Subcutaneous adipose tissue (tissue), 4 donors: Measurements from ENCODE around the gene ZCCHC10. TPM values are rescaled to one million over a fixed set of nuclear protein-coding genes. Genes with fewer than 3 reads are reported as not detected.

ENCODE experiments used
- small RNA-seq: library from RNA; depleted of rRNA; stranded (forward); fragments of <200 nt; gene quantifications from one replicate; pipeline ENCODE3, GENCODE V24; 2016
- total RNA-seq, 4 donors: library from RNA; depleted of rRNA; stranded (reverse); fragments of >200 nt; gene quantifications; one replicate each; pipeline ENCODE4 v1.1.0, GENCODE V29; 2016
- TF ChIP-seq, protein P1 (sequence below): fragments of 450-650 bp; IDR thresholded peaks from one replicate; pipeline ENCODE4 v1.5.1; 2016; ENCODE audit warnings: low read depth, mild to moderate bottlenecking, control low read depth, antibody characterized with exemption, moderate library complexity

Gene ZCCHC10
- total RNA-seq, 4 donors from 2014 or later = 9.5 to 22.2 (median 14.8) TPM

DNA sequence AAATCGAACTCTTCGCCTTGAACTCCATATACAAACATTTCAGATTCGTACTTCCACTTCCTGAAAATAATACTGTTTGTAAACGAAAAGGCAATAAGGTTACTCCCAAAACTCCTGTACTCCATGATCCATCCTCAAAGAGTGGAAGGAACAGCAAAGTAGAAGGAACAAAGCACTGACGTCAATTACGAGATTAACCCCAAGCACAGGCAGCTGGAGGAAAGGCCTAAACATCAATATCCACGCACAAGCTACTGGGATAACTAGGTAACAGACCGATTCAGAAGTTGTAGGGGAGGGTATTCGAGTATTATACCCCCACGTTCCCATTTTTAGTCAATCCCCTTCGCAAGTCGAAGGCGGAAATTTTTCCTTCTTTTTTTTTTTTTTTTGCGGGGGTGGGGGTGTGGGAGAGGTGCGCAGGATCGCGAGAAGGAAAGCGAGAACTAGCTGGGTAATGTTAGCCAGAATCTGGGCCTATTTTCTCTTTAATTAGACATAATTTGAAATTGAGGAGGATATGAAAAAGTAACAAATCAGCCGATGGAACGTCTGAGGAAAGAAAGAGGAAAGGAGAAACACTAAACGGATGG is 63.8 kb downstream of the ZCCHC10 start:
- TF ChIP-seq, protein P1, sequence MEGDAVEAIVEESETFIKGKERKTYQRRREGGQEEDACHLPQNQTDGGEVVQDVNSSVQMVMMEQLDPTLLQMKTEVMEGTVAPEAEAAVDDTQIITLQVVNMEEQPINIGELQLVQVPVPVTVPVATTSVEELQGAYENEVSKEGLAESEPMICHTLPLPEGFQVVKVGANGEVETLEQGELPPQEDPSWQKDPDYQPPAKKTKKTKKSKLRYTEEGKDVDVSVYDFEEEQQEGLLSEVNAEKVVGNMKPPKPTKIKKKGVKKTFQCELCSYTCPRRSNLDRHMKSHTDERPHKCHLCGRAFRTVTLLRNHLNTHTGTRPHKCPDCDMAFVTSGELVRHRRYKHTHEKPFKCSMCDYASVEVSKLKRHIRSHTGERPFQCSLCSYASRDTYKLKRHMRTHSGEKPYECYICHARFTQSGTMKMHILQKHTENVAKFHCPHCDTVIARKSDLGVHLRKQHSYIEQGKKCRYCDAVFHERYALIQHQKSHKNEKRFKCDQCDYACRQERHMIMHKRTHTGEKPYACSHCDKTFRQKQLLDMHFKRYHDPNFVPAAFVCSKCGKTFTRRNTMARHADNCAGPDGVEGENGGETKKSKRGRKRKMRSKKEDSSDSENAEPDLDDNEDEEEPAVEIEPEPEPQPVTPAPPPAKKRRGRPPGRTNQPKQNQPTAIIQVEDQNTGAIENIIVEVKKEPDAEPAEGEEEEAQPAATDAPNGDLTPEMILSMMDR = no peak

DNA sequence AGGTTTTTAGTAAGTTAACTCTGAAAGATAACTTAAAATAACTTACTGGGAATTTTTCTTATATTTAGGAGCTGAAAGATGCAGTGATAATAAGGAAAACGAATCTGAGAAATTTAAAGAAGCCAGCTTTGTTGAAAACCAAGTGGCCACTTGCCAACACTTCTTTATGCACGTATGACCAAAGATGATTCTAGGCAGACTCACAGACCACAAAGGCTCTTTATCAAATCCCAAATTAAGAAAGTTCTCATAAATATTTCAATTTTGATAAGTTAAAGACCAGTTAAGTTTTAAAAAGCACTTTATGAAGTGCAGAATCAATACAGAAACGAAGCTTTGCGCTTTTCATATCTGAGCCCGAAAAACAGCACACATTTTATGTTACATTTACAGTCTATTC is 64.5 kb downstream of the ZCCHC10 start:
- TF ChIP-seq, protein P1 = no peak

DNA sequence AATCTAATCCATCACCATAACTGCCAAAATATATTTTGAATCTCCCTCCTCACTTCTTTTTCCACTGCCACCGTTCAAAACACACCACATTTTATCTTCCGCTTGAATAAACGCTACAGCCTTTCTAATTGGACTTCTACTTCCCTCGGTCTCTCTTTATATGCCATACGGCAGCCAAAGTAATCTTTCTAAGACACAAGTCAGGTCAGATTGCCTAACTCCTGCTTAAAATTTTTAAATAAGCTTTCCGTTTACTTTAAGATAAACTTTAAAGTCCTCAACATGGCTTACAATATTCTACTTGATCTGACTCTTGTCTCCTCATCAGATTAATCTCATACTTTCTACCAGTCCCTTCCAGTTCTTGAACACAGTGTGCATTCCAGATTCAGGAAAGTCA is 72.6 kb downstream of the ZCCHC10 start:
- TF ChIP-seq, protein P1 = no peak

DNA sequence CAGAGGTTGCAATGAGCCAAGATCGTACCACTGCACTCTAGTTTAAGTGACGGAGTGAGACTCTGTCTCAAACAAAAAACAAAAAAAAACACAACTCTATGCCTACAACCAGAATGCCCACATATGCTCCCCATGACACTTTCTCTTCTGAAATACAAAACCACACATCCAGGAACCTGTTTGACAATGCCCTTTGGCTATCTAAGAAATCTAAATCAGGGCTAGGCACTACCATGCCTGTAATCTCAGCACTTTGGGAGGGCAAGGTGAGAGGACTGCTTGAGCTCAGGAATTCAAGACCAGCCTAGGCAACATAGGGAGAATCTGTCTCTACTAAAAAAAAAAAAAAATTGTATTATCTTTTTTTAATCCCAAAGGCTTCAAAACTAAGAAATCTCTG is 73.5 kb downstream of the ZCCHC10 start:
- TF ChIP-seq, protein P1 = no peak

DNA sequence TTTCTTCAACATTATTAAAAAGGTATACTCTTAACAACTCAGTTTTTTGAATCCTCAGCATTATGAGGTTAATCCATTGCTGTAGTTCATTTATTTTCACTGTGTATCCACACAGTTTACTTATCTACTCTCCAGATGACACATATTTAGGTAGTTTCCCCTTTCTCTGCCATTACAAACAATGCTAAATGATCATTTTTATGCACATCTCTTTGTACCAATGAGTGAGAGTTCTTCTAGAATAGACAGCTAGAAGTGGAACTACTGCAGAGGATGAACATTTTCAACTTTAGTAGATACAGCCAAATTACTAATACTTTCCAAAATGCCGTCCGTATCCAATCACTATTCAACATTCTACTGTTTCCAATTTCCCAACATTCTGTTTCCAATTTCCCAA is 74.5 kb downstream of the ZCCHC10 start:
- TF ChIP-seq, protein P1 = no peak

DNA sequence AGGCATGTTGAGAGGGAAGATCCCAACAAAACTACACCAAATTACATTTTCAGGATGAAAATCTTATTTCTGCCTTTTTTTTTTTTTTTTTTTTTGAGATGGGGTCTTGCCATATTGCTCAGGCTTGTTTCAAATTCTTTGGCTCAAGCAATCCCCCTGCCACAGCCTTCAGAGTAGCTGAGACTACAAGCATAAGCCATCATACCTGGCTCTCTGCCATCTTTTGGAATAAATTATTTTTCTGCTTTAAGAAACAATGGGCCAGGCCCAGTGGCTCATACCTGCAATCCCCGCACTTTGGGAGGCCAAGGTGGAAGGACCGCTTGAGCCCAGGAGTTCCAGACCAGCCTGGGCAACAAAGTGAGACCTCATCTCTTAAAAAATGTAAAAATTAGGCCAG is 77.2 kb downstream of the ZCCHC10 start:
- TF ChIP-seq, protein P1 = no peak

DNA sequence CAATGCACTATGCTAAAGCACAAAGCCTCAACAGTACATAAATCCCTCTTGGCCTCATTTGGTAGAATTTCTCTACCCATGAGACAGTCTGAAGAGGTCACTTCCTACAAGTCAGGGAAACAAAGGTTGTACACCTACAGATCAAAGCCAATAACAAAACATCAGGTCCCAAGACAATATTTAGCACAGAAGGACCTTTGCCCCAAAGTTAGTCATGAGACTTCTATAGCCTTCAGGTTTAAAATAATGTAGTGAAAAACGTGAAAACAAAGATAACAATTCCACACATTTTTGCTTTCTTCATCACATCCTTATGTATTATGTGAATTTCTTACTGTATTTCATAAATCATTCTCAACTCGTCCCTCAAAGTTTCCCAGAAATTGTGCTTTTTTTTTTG is 78.7 kb downstream of the ZCCHC10 start:
- TF ChIP-seq, protein P1 = no peak

Small RNA genes within 50 kb of the gene (small RNA-seq; reads per million reads assigned to genes)
- gene AC113410.1 (not detected), gene AC113410.3 (not detected), gene ATP6V0E1P1 (not detected), gene RF00019 (0.49 reads per million)

Other genes with a start within 250 kb of the ZCCHC10 start
- gene SEPTIN8, start 249.3 kb downstream of the ZCCHC10 start, total RNA-seq = 10 to 100 TPM; 19.9 to 30.8 (median 22.4) TPM
- gene SOWAHA, start 213.2 kb downstream of the ZCCHC10 start, total RNA-seq = under 1 TPM; 0.16 to 0.75 (median 0.37) TPM
- 1 to 10 TPM in 3 of 4 donors, under 1 TPM in 1; 0.49 to 8.3 (median 3.4) TPM for gene SHROOM1, start 195.9 kb downstream of the ZCCHC10 start, total RNA-seq
- under 1 TPM in 3 of 4 donors, not detected in 1; 0.22 to 0.75 (median 0.51) TPM for gene GDF9, start 160.1 kb downstream of the ZCCHC10 start, total RNA-seq
- gene UQCRQ, start 159.9 kb downstream of the ZCCHC10 start, total RNA-seq = 100 to 1,000 TPM in 3 of 4 donors, 10 to 100 TPM in 1; 97.2 to 170 (median 130) TPM
- 1 to 10 TPM in 3 of 4 donors, under 1 TPM in 1; 0.57 to 4.2 (median 1.6) TPM for gene LEAP2, start 152.9 kb downstream of the ZCCHC10 start, total RNA-seq
- gene AFF4, start 62.9 kb downstream of the ZCCHC10 start, total RNA-seq = 10 to 100 TPM; 61.6 to 84.1 (median 67.1) TPM
- gene HSPA4, start 25.5 kb upstream of the ZCCHC10 start, total RNA-seq = 10 to 100 TPM; 34.3 to 64.2 (median 41.3) TPM